HAP-1 (cell line): ENCODE data around the gene AANAT.

Source experiments
- DNase-seq, 2 experiments: peaks; one replicate each; pipeline ENCODE4 v3.0.0-alpha.2; 2016 to 2020; ENCODE audit warnings: low spot score in 2 of 2
- H3K27me3 ChIP-seq: fragments of 250-450 bp; sonication (Bioruptor Pico); 2 replicates; pipeline ENCODE4 v1.5.1; 2020; ENCODE audit warnings: low read depth, mild to moderate bottlenecking, moderate library complexity
- H3K36me3 ChIP-seq: fragments of 250-450 bp; sonication (Bioruptor Pico); replicated peaks from 2 replicates; pipeline ENCODE4 v1.5.1; 2020; ENCODE audit warnings: mild to moderate bottlenecking
- H3K4me1 ChIP-seq: fragments of 250-450 bp; sonication (Bioruptor Pico); 2 replicates; pipeline ENCODE4 v1.5.1; 2020; ENCODE audit warnings: mild to moderate bottlenecking
- H3K4me3 ChIP-seq: fragments of 250-450 bp; sonication (Bioruptor Pico); 2 replicates; pipeline ENCODE4 v1.5.1; 2020; ENCODE audit warnings: mild to moderate bottlenecking, moderate library complexity
- H3K9me3 ChIP-seq: fragments of 250-450 bp; sonication (Bioruptor Pico); 2 replicates; pipeline ENCODE4 v1.5.1; 2020; ENCODE audit warnings: mild to moderate bottlenecking, moderate library complexity
- in situ Hi-C: fragments of 300-500 bp; cut with MboI; formaldehyde crosslinking; loops from 3 replicates; pipeline ENCODE4 v1.14.3; 2020; ENCODE audit warnings: low sequenced_read_pairs, inconsistent platforms, mixed read lengths

Gene AANAT

DNA sequence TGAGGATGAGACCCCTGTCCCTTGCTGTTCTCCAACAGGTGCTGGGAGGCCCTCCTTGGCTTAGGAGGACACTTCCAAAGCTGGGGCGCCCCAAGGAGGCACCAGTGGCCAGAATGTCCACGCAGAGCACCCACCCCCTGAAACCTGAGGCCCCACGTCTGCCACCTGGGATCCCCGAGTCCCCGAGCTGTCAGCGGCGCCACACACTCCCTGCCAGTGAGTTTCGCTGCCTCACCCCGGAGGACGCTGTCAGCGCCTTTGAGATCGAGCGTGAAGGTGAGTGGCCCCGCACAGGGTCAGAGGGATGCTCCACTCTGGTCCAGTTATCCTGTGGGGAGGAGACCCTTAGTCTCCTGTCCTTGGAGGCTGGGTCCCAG is 1.2 kb downstream of the AANAT start:
- DNase-seq = no peak
- Histone ChIP-seq H3K4me3 (no peak overlapping the region), H3K27me3 (no peaks in the 10 kb centered on the region), H3K4me1 (no peaks in the 10 kb centered on the region), H3K9me3 (no peaks in the 10 kb centered on the region), H3K36me3 (no peaks in the 10 kb centered on the region; the same call in 1 of the 2 replicates)
- in situ Hi-C loops = loop anchor here (5.0 kb wide), 1 partner anchor 39 kb away; no protein-coding TSS in a partner anchor

DNA sequence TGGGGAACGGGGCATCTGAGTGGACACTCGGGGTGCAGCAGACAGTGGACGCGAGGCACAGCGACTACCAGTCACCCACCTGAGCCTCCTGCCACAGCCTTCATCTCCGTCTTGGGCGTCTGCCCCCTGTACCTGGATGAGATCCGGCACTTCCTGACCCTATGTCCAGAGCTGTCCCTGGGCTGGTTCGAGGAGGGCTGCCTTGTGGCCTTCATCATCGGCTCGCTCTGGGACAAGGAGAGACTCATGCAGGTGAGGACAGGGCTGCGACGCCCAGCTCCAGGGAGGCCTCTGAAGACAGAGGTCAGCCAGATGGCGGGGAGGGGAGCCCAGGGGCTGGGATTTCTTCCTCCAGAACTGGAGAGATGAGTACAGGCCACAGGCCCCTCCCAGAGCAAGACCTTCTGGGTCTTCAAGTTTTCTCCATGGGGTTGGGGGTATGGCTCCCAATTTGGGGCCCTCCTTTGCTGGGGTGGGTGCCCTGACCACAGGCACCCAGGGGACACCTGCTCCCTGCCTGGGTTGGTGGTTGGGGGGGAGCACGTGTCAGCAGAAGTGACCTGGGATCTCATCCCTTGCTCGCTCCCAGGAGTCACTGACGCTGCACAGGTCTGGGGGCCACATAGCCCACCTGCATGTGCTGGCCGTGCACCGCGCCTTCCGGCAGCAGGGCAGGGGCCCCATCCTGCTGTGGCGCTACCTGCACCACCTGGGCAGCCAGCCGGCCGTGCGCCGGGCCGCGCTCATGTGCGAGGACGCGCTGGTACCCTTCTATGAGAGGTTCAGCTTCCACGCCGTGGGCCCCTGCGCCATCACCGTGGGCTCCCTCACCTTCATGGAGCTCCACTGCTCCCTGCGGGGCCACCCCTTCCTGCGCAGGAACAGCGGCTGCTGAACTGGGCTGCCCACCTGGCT is 1.9 kb downstream of the AANAT start:
- Histone ChIP-seq H3K4me3 (no peak overlapping the region), H3K4me1 (no peaks in the 10 kb centered on the region), H3K9me3 (no peaks in the 10 kb centered on the region), H3K27me3 (no peaks in the 10 kb centered on the region), H3K36me3 (peaks cover 3% of the 10 kb centered on the region; the same call in 1 of the 2 replicates)
- DNase-seq = no peak
- in situ Hi-C loops = loop anchor here (5.0 kb wide), 1 partner anchor 38 kb away; no protein-coding TSS in a partner anchor

DNA sequence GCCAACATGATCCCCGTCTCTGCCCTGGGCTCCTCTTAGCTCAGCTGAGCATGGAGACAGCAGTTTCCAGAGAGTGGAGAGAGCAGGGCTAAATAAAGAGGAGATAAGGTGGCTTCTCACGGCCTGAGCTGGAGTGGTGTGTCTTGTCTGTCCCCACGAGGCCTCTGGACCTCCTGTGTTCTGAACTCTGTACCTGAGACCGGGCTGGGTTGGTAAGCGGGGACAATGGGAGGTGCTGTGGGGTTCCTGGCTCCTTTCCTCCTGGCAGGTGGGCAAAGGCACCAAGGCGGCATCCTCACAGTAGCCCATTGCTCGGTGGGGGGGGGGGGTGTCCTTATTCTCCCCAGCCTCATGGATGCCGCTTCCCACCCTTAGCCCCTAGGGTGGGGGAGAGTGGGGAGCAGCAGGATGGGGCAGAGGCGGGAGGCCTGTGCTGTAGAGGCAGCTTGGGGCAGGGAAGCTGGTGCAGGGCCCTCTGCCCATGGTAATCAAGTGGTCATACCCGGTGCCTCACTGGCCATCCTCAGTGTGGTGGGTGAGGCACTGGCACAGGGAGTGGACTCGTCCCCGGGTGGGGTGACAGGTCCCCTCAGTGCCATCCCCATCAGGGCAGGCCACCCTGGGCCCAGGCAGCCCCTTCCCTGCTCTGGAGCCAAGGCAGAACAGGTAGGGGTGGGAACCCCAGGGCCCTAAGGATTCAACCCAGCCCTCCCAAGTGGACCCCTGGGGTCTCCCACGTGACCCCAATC is 2.8 kb downstream of the AANAT start:
- DNase-seq = no peak
- Histone ChIP-seq H3K9me3 (no peaks in the 10 kb centered on the region), H3K4me3 (no peak overlapping the region), H3K4me1 (no peaks in the 10 kb centered on the region), H3K27me3 (no peaks in the 10 kb centered on the region), H3K36me3 (peaks cover 3% of the 10 kb centered on the region; the same call in 1 of the 2 replicates)
- in situ Hi-C loops = loop anchor here (5.0 kb wide), 1 partner anchor 37 kb away; no protein-coding TSS in a partner anchor

DNA sequence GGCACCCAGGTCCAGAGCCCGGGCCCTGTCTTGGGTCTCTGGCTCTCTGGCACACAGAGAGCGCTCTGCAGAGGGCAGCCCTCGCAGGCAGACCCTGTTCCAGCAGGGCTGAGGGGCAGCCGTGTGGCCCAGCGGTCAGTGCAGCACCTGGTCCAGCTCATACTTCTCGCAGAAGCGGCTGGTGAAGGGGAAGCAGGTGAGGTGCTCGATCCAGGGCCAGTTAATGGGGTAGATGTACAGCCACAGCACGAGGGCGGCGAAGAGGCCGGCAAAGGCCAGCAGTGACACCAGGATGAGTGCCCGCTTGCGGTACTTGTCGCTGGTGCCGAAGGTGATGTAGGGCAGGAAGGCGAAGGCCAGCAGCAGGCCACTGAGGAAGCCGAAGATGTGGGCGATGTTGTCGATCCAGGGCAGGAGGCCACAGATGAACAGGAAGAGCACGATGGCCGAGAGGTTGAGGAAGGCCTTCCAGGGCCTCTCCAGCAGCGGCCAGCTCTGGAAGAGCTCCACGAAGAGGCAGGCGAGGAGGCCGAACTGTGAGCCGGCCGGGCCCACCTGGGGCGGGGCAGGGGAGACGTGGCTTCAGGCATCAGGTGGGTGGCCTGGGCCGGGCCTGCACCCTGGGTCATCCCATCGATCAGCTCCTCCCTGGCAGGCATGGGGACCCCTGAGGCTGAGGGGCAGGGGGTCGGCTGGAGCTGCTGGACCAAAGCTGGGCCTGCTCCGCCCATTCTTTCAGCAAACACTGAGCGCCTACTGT is 4.3 kb downstream of the AANAT start:
- Histone ChIP-seq H3K4me3 (no peak overlapping the region), H3K27me3 (no peaks in the 10 kb centered on the region)
- DNase-seq = no peak

DNA sequence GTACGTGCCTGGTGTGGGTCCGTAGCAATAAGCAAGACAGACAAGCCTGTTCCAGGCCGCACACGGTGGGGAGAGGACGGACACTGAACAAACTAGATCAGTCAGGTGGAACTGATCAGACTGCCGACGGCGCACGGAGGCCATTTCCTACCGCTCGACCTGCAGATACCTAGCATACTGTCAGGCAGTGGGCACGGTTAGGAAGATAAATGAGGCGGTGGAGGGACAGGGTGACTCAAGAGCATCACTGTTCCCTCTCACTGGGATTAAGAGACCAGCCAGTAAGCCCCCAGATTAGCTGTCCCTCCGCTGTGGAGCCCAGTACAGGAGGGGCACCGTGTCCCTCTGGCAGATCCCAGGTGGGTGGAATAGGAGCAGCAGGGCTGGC is 4.8 kb downstream of the AANAT start:
- H3K4me3 ChIP-seq = no peak overlapping the region
- in situ Hi-C loops = no loop called here
- H3K36me3 ChIP-seq = peaks cover 3% of the 10 kb centered on the region; the same call in 1 of the 2 replicates
- H3K9me3 ChIP-seq = no peaks in the 10 kb centered on the region
- DNase-seq = no peak
- no peaks in the 10 kb centered on the region for H3K27me3 ChIP-seq
- H3K4me1 ChIP-seq = no peaks in the 10 kb centered on the region

More for the DNA sequence above, 4.3 kb downstream of the AANAT start:
- Histone ChIP-seq H3K4me1 (no peaks in the 10 kb centered on the region), H3K36me3 (peaks cover 3% of the 10 kb centered on the region; the same call in 1 of the 2 replicates), H3K9me3 (no peaks in the 10 kb centered on the region)
- in situ Hi-C loops = no loop called here

DNA sequence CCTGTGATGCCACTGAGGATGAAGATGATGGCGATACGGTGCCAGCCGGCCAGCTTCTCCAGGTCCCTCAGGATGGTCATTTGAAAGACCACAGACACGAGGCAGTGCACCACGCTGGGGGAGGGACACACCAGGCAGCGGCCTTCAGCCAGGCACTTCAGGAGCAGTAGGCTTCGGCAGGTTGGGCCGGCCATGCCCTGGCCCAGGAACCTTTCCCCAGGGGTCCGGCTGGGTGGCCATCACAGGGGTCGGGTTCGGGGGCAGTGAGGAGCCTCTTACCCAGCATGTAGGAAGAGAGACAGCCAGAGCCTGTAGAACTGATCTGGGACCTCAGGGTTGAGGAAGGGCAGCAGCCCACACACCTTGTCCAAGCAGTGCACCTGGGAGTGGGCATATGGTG is 5.3 kb downstream of the AANAT start:
- in situ Hi-C loops = no loop called here
- Histone ChIP-seq H3K27me3 (no peaks in the 10 kb centered on the region), H3K4me1 (no peaks in the 10 kb centered on the region), H3K36me3 (peaks cover 3% of the 10 kb centered on the region; the same call in 1 of the 2 replicates), H3K4me3 (no peak overlapping the region), H3K9me3 (no peaks in the 10 kb centered on the region)
- DNase-seq = no peak

DNA sequence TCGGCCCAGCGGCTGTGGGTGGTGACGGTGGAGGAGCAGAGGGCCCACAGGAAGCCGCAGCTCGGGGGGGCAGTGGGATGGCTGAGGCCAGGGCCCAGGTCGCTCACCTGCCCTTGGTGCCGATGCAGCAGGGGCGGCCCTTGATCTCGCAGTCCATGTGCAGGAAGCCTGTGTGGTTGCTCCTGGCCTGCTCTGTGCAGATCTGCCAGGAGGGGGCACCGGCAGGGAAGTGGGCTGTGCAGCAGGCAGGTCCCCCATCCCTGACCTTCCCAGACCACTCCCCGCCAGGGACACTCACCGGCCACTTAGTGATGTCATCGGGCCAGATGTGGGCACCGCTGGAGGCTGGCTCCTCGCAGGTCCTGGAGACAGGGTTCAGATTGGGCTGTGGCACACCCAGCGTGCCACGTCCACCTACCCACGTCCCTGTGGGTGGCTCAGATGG is 6.2 kb downstream of the AANAT start:
- Histone ChIP-seq H3K4me3 (no peak overlapping the region), H3K27me3 (no peaks in the 10 kb centered on the region), H3K4me1 (no peaks in the 10 kb centered on the region), H3K36me3 (peaks cover 3% of the 10 kb centered on the region; the same call in 1 of the 2 replicates), H3K9me3 (no peaks in the 10 kb centered on the region)
- in situ Hi-C loops = no loop called here
- no peak for DNase-seq

DNA sequence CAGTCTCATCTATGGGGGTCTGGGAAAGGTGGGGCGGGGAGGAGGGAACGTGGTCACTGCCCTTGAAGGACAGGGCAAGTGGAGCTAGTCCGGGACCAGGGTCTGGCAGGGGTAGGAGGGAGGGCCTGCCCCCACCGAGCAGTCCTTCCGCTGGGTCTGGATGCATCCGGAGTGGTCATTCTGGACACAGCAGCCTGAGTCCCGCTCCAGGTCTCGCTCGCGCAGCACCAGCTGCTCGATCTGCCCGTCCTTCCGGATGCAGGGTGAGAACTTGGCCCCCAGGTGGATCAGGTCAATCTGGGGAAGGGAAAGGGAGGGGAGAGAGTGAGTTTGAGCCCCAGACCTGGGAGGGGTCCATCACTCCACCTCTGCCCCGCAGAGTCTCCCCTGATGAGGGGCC is 6.8 kb downstream of the AANAT start:
- no peak for DNase-seq
- no peak overlapping the region for H3K4me3 ChIP-seq
- no peaks in the 10 kb centered on the region for H3K4me1 ChIP-seq
- no peaks in the 10 kb centered on the region for H3K27me3 ChIP-seq
- in situ Hi-C loops = no loop called here
- peaks cover 3% of the 10 kb centered on the region; the same call in 1 of the 2 replicates for H3K36me3 ChIP-seq
- H3K9me3 ChIP-seq = no peaks in the 10 kb centered on the region

DNA sequence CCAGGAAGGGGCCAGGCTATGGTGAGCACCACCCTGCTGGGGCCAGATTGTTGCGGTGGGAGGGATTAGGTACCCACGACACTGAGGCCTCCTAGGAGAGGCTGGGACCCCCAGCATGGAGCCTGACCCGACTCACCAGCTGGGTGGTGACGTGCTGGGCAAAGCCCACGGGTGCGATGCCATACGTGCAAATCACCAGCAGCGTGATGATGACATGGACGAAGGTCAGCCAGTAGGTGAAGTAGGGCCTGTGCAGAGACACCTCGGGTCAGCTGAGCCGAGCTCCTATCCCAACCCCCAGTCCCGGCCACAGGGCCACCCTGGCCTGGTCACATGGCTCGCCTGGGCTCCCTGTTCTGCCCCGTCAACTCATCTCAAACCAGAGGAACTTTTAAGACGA is 7.5 kb downstream of the AANAT start:
- H3K27me3 ChIP-seq = no peaks in the 10 kb centered on the region
- H3K4me3 ChIP-seq = no peak overlapping the region
- peaks cover 3% of the 10 kb centered on the region; the same call in 1 of the 2 replicates for H3K36me3 ChIP-seq
- no peaks in the 10 kb centered on the region for H3K4me1 ChIP-seq
- in situ Hi-C loops = no loop called here
- no peak for DNase-seq
- no peaks in the 10 kb centered on the region for H3K9me3 ChIP-seq

DNA sequence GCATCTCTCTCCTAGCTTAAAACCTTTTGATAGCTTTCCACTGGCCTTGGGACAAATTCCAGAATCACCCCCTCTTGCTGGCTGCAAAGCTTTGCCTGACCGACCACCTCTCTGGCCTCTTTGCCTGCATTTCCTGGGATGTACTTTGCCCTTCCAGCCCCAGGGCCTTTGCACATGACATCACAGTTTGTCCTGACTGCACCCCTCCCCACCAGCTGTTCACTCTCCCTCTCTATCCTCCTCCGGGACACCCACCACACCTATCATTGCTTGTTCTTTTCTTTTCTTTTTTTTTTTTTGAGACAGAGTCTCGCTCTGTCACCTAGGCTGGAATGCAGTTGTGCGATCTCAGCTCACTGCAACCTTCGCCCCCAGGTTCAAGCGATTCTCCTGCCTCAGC is 7.9 kb downstream of the AANAT start:
- no peak for DNase-seq
- peaks cover 3% of the 10 kb centered on the region; the same call in 1 of the 2 replicates for H3K36me3 ChIP-seq
- H3K27me3 ChIP-seq = no peaks in the 10 kb centered on the region
- in situ Hi-C loops = no loop called here
- H3K4me3 ChIP-seq = no peak overlapping the region
- H3K9me3 ChIP-seq = no peaks in the 10 kb centered on the region
- 0 out of 2 replicates have a peak, but pooled peaks cover 2% of the 10 kb centered on the region for H3K4me1 ChIP-seq

DNA sequence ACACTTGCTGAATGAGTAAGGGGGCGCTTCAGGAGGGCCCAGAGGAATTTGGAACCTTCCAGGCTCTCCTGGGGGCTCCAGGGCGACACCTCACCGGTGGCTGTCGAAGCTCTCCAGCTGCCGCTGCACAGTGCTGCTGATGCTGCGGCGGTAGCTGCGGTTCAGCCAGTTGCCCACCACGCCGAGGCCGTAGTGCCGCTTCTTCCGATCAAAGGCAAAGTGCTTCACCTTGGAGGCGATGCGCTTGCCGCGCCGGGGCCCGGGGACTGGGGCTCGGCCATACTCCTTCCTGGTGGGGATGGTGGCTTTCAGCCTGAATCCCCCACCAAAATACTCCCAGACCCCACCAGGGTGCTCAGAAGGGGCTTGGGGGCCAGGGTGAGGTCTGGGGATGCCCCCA is 9.3 kb downstream of the AANAT start:
- Histone ChIP-seq H3K4me3 (no peak overlapping the region), H3K27me3 (no peaks in the 10 kb centered on the region), H3K36me3 (peaks cover 3% of the 10 kb centered on the region; the same call in 1 of the 2 replicates), H3K4me1 (0 out of 2 replicates have a peak, but pooled peaks cover 7% of the 10 kb centered on the region), H3K9me3 (no peaks in the 10 kb centered on the region)
- DNase-seq = no peak
- in situ Hi-C loops = no loop called here

DNA sequence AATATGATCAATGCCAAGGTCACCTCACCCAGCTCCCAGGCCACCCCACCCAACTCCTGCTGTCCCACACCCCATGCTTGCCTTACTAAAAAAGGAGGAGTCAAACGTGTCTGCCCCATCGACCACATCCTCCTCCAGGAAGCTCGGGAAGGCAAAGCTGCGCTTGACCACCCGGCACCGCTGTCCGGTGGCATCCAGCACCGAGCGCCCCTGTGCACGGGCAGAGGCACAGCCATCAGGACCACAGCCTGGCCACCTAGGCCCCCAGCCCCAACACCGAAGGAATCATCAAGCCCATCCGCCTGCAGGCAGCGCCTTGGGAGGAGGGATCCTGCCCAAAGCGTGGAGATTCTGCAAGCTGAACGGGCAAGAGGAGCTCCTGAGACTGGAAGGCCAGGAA is 10.2 kb downstream of the AANAT start:
- Histone ChIP-seq H3K27me3 (no peaks in the 10 kb centered on the region), H3K9me3 (no peaks in the 10 kb centered on the region), H3K4me3 (no peak overlapping the region), H3K4me1 (0 out of 2 replicates have a peak, but pooled peaks cover 7% of the 10 kb centered on the region), H3K36me3 (0 out of 2 replicates have a peak, but pooled peaks cover 3% of the 10 kb centered on the region)
- DNase-seq = no peak
- in situ Hi-C loops = no loop called here

DNA sequence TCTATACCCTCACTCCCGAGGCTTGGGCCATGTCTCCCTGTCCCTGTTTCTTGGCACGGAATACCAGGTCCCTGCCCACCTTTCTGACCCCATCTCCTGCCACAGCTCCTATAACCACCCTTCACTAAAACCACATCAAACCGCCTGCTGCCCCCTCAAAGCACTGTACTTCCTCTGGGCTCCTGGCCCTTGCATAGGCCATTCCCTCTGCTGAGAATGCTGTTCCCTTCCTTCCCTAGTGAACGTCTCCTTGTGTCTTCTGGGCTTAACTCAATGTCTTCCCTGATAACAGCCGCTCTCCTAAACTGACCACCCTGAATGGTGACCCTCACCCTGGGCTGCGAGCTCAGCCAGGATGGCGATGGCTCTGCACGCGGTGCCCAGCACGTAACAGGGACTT is 10.7 kb downstream of the AANAT start:
- in situ Hi-C loops = no loop called here
- no peak for DNase-seq
- Histone ChIP-seq H3K36me3 (0 out of 2 replicates have a peak, but pooled peaks cover 3% of the 10 kb centered on the region), H3K9me3 (no peaks in the 10 kb centered on the region), H3K4me3 (no peak overlapping the region), H3K27me3 (no peaks in the 10 kb centered on the region), H3K4me1 (0 out of 2 replicates have a peak, but pooled peaks cover 7% of the 10 kb centered on the region)
